CD14-positive monocyte (primary cell): ENCODE results near the gene MSH4. TPM values are rescaled to one million over a fixed set of nuclear protein-coding genes. Genes with fewer than 3 reads are reported as not detected.
A peak's percentile ranks its signal among the peaks of the same experiment; 100 is the strongest.

Source experiments
- DNase-seq, 3 donors: peaks; one replicate each; pipeline ENCODE4 v3.0.0-alpha.2; 2011 to 2022
- H2AFZ ChIP-seq: 2 replicates; pipeline ENCODE4 v1.6.0; 2012; ENCODE audit warnings: mild to moderate bottlenecking, low read depth, low read length, inconsistent platforms; ENCODE audit not compliant: insufficient read depth, poor library complexity, severe bottlenecking
- H3K27ac ChIP-seq, 2 donors: 1 replicate in 1 of 2; 2 replicates in 1 of 2; pipeline ENCODE4 v1.5.1; 2012 to 2013; ENCODE audit warnings: low read length in 2 of 2, control low read depth in 1 of 2, inconsistent platforms in 1 of 2, low read depth in 1 of 2, mild to moderate bottlenecking in 1 of 2
- H3K27me3 ChIP-seq, 2 donors: one replicate each; pipeline versions ENCODE4 v1.6.0 to v1.6.1; 2011 to 2013; ENCODE audit warnings: low read length in 2 of 2; ENCODE audit not compliant: control insufficient read depth in 2 of 2, insufficient read depth in 2 of 2
- H3K36me3 ChIP-seq, 2 donors: replicated peaks in 1 of 2; 1 replicate in 1 of 2; 2 replicates in 1 of 2; pipeline versions ENCODE4 v1.5.1 to v1.6.1; 2012 to 2013; ENCODE audit warnings: low read length in 2 of 2, control low read depth in 1 of 2, inconsistent platforms in 1 of 2, mild to moderate bottlenecking in 1 of 2; ENCODE audit not compliant: insufficient read depth in 2 of 2, control insufficient read depth in 1 of 2
- H3K4me1 ChIP-seq, 2 donors: 1 replicate in 1 of 2; 2 replicates in 1 of 2; pipeline versions ENCODE4 v1.5.1 to v1.6.1; 2012 to 2013; ENCODE audit warnings: low read length in 2 of 2, control low read depth in 1 of 2, inconsistent platforms in 1 of 2, mild to moderate bottlenecking in 1 of 2, moderate library complexity in 1 of 2; ENCODE audit not compliant: insufficient read depth in 2 of 2, control insufficient read depth in 1 of 2
- H3K4me2 ChIP-seq: replicated peaks from 2 replicates; pipeline ENCODE3; 2012; ENCODE audit warnings: low read length, moderate library complexity, mild to moderate bottlenecking; ENCODE audit not compliant: poor library complexity, severe bottlenecking; ENCODE audit errors: extremely low read depth
- H3K4me3 ChIP-seq, 3 experiments: fragments of 200-600 bp in 1 of 3; sonication (generic) in 1 of 3; replicated peaks in 1 of 3; 1 replicate in 2 of 3; 2 replicates in 1 of 3; pipeline ENCODE4 v1.5.1; 2011 to 2013; ENCODE audit warnings: low read length in 3 of 3, mild to moderate bottlenecking in 3 of 3, control low read depth in 2 of 3, low read depth in 2 of 3, inconsistent platforms in 1 of 3, moderate library complexity in 1 of 3
- H3K79me2 ChIP-seq: 2 replicates; pipeline ENCODE4 v1.6.0; 2012; ENCODE audit warnings: mild to moderate bottlenecking, control low read depth, inconsistent platforms, low read length, moderate library complexity; ENCODE audit not compliant: insufficient read depth
- H3K9ac ChIP-seq: 2 replicates; pipeline ENCODE4 v1.6.0; 2017; ENCODE audit warnings: low read length, mild to moderate bottlenecking; ENCODE audit not compliant: insufficient read depth, poor library complexity, severe bottlenecking
- H3K9me3 ChIP-seq, 2 donors: replicated peaks in 1 of 2; 1 replicate in 1 of 2; 2 replicates in 1 of 2; pipeline versions ENCODE4 v1.5.1 to v1.6.1; 2012 to 2013; ENCODE audit warnings: low read length in 2 of 2, control low read depth in 1 of 2; ENCODE audit not compliant: control insufficient read depth in 1 of 2, insufficient read depth in 1 of 2
- H4K20me1 ChIP-seq: 2 replicates; pipeline ENCODE4 v1.6.0; 2012; ENCODE audit warnings: mild to moderate bottlenecking, low read length, control low read depth, moderate library complexity; ENCODE audit not compliant: insufficient read depth
- H3K27ac Mint-ChIP-seq, 7 donors: one replicate each; pipeline ENCODE4 v1.8.0; 2020; ENCODE audit warnings: mild to moderate bottlenecking in 7 of 7, mixed read lengths in 7 of 7, moderate library complexity in 6 of 7, inconsistent platforms in 2 of 7
- H3K27me3 Mint-ChIP-seq, 3 donors: one replicate each; pipeline ENCODE4 v1.8.0; 2021 to 2022; ENCODE audit warnings: low read depth in 3 of 3, mild to moderate bottlenecking in 3 of 3, mixed read lengths in 3 of 3, moderate library complexity in 3 of 3, inconsistent platforms in 1 of 3
- H3K36me3 Mint-ChIP-seq, 2 donors: one replicate each; pipeline ENCODE4 v1.8.0; 2020; ENCODE audit warnings: mixed read lengths in 2 of 2, inconsistent platforms in 1 of 2, mild to moderate bottlenecking in 1 of 2
- H3K4me1 Mint-ChIP-seq: one replicate; pipeline ENCODE4 v1.8.0; 2020; ENCODE audit warnings: mild to moderate bottlenecking, mixed read lengths
- H3K4me3 Mint-ChIP-seq, 2 donors: one replicate each; pipeline ENCODE4 v1.8.0; 2020; ENCODE audit warnings: mild to moderate bottlenecking in 2 of 2, mixed read lengths in 2 of 2, moderate library complexity in 1 of 2
- H3K9me3 Mint-ChIP-seq, 7 donors: one replicate each; pipeline ENCODE4 v1.8.0; 2020 to 2022; ENCODE audit warnings: mixed read lengths in 7 of 7, mild to moderate bottlenecking in 6 of 7, moderate library complexity in 6 of 7, inconsistent platforms in 2 of 7
- CTCF ChIP-seq: fragments of 200-600 bp; IDR thresholded peaks from one replicate; pipeline ENCODE4 v1.8.0; 2022; ENCODE audit warnings: antibody characterized with exemption, mild to moderate bottlenecking
- WGBS: methylation state at CpG from one replicate; pipeline ENCODE4 v1.1.5; 2013; ENCODE audit warnings: missing lambda C conversion rate; ENCODE audit not compliant: insufficient coverage; 5-methylcytosine and 5-hydroxymethylcytosine counted together
- intact Hi-C, 2 donors: fragments of 100-400 bp; cut with micrococcal nuclease; formaldehyde crosslinking; loops; one replicate each; pipeline versions ENCODE4 v1.15.0 to v1.15.1; 2023
- polyA plus RNA-seq, 3 donors: library from polyadenylated mRNA; depleted of rRNA in 1 of 3; unstranded in 2 of 3; stranded (reverse) in 1 of 3; fragments of 300-500 nt in 2 of 3; fragments of >200 nt in 1 of 3; fragmentation: Illumina TruSeq in 2 of 3; gene quantifications; 1 replicate in 2 of 3; 2 replicates in 1 of 3; pipeline ENCODE4 v1.2.3, GENCODE V29; 2012 to 2021

MSH4 gene
- polyA plus RNA-seq, 3 donors = 0.07 TPM; not detected in 2

GRCh38 chr1:75785983-75786853 lies 10.5 kb upstream of the MSH4 start, which contains the start of gene RABGGTB:
RABGGTB (plus strand) TSS chr1:75786256; CDS start chr1:75786272, 16 bp downstream.
- Histone ChIP-seq H3K9ac (peak within 1 kb of the TSS; percentile 76), H3K27ac (peak within 1 kb of the TSS; percentile 89), H4K20me1 (peaks cover 42% of the 10 kb centered on the region), H3K4me1 (peaks cover 44 to 61% of the 10 kb centered on the region in 2 donors), H3K9me3 (no peaks in the 10 kb centered on the region), H3K79me2 (peaks cover 50% of the 10 kb centered on the region), H2AFZ (peak within 1 kb of the TSS; percentile 96), H3K27me3 (no peaks in the 10 kb centered on the region), H3K36me3 (peaks cover 21 to 33% of the 10 kb centered on the region in 2 donors), H3K4me3 (peak within 1 kb of the TSS; percentile 63 to 89 (median 78)), H3K4me2 (peak within 1 kb of the TSS; percentile 91)
- peaks cover 60% of the 10 kb centered on the region for H3K4me1 Mint-ChIP-seq
- H3K36me3 Mint-ChIP-seq = peaks cover 27 to 30% of the 10 kb centered on the region in 2 donors
- peak; percentile 92 to 98 (median 94) for DNase-seq
- H3K27ac Mint-ChIP-seq = peak within 1 kb of the TSS; percentile 93 to 99 (median 99)
- WGBS = 0% methylated on average over 21 of the region's 28 CpGs
- intact Hi-C loops = loop anchor here (5.0 kb wide), 1 partner anchor 64 kb away; the partner anchor contains the start of gene ACADM (in 2 of the 2)
- H3K27me3 Mint-ChIP-seq = peaks cover 0 to 3% (median 0%) of the 10 kb centered on the region in 3 donors
- peak within 1 kb of the TSS; percentile 98 to 99 for H3K4me3 Mint-ChIP-seq
- H3K9me3 Mint-ChIP-seq = peaks cover 0 to 4% (median 0%) of the 10 kb centered on the region in 7 donors
- no peak for TF ChIP-seq CTCF

GRCh38 chr1:75786901-75787493 lies 9.7 kb upstream of the MSH4 start:
- peak overlapping the region in 1 of 2 donors; percentile 89 for H3K27ac ChIP-seq
- peak overlapping the region; percentile 76 for H3K9ac ChIP-seq
- 0% methylated on average over 1 of the region's 10 CpGs for WGBS
- DNase-seq = no peak
- H3K4me2 ChIP-seq = peak overlapping the region; percentile 91
- H2AFZ ChIP-seq = no peak overlapping the region
- H3K4me1 ChIP-seq = peaks cover 44 to 61% of the 10 kb centered on the region in 2 donors
- H3K27me3 Mint-ChIP-seq = peaks cover 0 to 2% (median 0%) of the 10 kb centered on the region in 3 donors
- peaks cover 61% of the 10 kb centered on the region for H3K4me1 Mint-ChIP-seq
- peaks cover 29 to 41% of the 10 kb centered on the region in 2 donors for H3K36me3 ChIP-seq
- no peaks in the 10 kb centered on the region for H3K27me3 ChIP-seq
- peak overlapping the region; percentile 98 to 99 for H3K4me3 Mint-ChIP-seq
- intact Hi-C loops = loop anchor here (5.0 kb wide), 1 partner anchor 65 kb away; the partner anchor contains the start of gene ACADM (in 2 of the 2)
- peaks cover 50% of the 10 kb centered on the region for H4K20me1 ChIP-seq
- H3K79me2 ChIP-seq = peaks cover 56% of the 10 kb centered on the region
- H3K27ac Mint-ChIP-seq = peak overlapping the region; percentile 92 to 99 (median 99)
- H3K4me3 ChIP-seq = peak overlapping the region; percentile 63 to 89 (median 78)
- peaks cover 0 to 4% (median 0%) of the 10 kb centered on the region in 7 donors for H3K9me3 Mint-ChIP-seq
- TF ChIP-seq CTCF = no peak
- H3K36me3 Mint-ChIP-seq = peaks cover 33 to 37% of the 10 kb centered on the region in 2 donors
- H3K9me3 ChIP-seq = no peaks in the 10 kb centered on the region
